ENCODE data around the gene ABCA4.

DNA sequence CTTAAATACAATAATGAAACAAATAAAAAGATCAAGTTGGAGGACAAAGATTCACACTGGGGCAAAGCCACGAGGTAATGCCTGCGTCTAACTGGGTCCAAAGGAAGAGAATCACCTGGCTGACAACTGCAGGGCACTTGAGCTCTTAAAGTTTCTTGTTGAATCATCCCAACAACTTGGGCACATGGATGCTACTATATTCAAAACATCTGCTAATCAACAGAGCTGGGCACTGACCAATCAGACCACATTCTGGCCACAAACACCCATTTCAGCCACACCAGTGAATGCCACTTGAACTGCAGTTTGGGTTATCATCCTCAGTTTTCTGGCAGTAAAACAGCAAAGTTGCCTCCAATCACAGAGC is 51.0 kb downstream of the ABCA4 start:
- no peak for TF ChIP-seq POLR2A (IDR thresholded peaks at IDR 0.05)
- TF ChIP-seq, protein P1, sequence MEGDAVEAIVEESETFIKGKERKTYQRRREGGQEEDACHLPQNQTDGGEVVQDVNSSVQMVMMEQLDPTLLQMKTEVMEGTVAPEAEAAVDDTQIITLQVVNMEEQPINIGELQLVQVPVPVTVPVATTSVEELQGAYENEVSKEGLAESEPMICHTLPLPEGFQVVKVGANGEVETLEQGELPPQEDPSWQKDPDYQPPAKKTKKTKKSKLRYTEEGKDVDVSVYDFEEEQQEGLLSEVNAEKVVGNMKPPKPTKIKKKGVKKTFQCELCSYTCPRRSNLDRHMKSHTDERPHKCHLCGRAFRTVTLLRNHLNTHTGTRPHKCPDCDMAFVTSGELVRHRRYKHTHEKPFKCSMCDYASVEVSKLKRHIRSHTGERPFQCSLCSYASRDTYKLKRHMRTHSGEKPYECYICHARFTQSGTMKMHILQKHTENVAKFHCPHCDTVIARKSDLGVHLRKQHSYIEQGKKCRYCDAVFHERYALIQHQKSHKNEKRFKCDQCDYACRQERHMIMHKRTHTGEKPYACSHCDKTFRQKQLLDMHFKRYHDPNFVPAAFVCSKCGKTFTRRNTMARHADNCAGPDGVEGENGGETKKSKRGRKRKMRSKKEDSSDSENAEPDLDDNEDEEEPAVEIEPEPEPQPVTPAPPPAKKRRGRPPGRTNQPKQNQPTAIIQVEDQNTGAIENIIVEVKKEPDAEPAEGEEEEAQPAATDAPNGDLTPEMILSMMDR (IDR thresholded peaks at IDR 0.05) = no peak
- no peak for TF ChIP-seq POLR2AphosphoS5 (IDR thresholded peaks at IDR 0.05)
- no peak for TF ChIP-seq EP300 (IDR thresholded peaks at IDR 0.05)
